Bone marrow (tissue), 2 donors: Measurements from ENCODE around the gene F2RL2.
A peak's percentile ranks its signal among the peaks of the same experiment; 100 is the strongest.
"Not testable (repeated sequence)": the region's sequence is repeated elsewhere in the genome, so short reads cannot be mapped to it uniquely, and the experiment has no call there.

Experiments used
- DNase-seq, 2 donors: peaks; one replicate each; lab custom pipeline; 2025; lab: John Stamatoyannopoulos, UW

F2RL2 gene

GRCh38 chr5:76620166-76620565 lies 3.0 kb downstream of the F2RL2 start:
- DNase-seq: no peak

DNA sequence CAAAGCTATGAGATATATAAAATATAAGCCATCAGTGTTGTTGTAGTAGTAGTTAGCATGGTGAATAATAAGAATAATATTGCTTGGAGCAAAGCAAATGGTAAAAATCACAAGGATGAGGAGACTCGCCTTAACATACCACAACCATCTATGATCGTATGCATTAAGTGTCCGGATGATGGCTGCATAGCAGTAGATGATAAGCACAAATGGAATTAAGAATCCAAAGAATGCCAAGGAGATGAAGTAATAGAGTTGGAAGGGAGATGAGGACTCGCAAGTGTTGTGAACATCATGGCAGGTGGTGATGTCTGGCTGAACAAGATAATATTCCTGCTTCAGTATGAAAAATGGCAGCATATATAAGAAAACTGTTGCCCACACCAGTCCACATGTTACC lies 5.5 kb downstream of the F2RL2 start:
- no peak for DNase-seq

GRCh38 chr5:76617229-76617628 lies 6.0 kb downstream of the F2RL2 start:
- no peak for DNase-seq

DNA sequence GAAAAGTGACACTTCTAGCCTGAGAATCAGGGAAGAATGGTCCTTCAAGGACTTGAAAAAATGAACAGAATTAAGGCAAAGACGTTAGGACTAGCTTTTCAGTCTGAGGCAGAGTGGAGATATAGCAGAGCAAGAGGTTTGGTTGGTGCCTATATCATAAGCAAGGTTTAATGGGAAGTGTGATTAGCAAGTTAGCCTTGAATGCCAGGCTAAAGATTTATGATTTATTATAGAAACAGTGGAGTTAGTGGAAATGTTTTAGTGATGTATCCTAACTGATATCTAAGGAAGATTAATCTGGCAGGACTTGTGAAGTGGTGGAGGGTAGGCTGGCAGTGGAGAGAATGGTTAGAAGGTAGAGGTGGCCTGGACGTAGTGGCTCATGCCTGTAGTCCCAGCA lies 7.0 kb downstream of the F2RL2 start:
- no peak for DNase-seq

- DNase-seq: no peak
These were observed 7.4 kb downstream of the F2RL2 start for GRCh38 chr5:76615759-76616158.

- DNase-seq: no peak
These were observed 10.3 kb downstream of the F2RL2 start for GRCh38 chr5:76612942-76613341.

DNA sequence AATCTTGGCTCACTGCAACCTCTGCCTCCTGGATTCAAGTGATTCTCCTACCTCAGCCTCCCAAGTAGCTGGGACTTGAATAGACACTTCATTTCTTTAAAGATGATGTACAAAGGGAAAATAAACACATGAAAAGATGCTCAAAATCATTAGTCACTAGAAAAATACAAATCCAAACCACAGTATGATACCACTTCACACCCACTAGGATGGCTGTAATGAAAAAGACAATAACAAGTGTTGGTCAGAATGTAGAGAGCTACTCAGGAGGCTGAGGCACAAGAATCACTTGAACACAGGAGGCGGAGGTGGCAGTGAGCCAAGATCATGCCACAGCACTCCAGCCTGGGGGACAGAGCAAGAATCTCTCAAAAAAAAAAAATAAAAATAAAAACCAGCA lies 13.0 kb downstream of the F2RL2 start:
- no peak for DNase-seq

DNA sequence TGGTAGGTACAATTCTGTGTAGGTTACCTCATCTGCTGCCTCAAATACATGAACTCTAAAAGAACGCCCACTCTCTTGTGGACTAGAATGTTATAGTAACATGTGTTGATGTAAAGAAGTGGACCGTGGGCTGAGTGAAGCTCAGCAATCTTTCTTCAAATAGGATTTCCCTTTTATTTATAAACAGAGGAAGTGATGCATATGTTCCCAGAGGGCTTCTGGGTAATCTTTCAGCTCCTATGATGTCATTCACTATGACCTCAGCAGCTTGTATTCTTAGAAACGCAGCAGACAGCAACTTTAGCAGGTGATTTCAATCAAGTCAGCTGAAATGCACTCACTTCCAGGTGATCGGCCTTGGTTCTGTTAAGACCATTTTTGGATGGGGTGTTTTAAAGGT lies 14.4 kb downstream of the F2RL2 start:
- peak in 1 of 2 donors; percentile 22 for DNase-seq

GRCh38 chr5:76607353-76607871 lies 15.8 kb downstream of the F2RL2 start:
- DNase-seq: no peak

DNA sequence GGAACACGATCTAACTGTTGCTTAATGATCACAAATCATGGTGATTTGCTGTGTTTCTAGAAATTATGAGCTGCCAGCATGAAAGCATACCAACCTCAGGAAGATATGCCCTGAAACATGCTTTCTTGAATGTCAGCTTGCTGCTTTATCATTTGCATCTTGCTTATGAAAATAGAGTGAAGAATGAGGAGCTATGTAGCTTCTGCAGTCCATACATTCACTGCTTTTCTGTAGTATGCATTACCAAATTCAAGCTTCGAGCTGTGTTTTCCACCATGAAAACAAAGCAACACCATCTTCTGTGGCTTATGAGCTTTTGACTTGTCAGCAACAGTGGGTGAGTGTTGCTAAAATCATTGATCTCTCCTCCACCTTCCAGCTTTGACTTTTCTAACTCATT lies 16.5 kb downstream of the F2RL2 start:
- no peak for DNase-seq

DNA sequence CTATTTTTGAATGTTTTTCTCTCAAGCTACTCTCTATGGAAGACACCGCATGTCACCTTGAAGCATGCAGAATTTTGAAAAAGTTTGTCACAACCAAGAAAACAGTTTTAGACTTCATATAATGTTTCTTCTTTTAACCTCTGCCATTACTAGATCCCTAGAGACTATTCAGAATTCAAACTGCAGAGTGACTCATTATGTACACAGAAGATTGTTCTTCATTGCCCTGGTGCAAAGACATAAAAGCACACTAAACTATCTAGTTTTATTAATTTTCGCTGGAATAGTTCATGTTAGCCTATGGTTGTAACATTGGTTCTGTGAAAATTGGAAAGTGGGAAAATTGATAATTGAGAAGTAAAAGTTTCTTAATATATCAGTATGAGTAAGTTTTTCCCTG lies 18.4 kb downstream of the F2RL2 start:
- DNase-seq: no peak

GRCh38 chr5:76603991-76604390 lies 19.2 kb downstream of the F2RL2 start:
- DNase-seq: not testable (repeated sequence)

- no peak for DNase-seq
These were observed 21.0 kb downstream of the F2RL2 start for GRCh38 chr5:76602094-76602726.

GRCh38 chr5:76601470-76601869 lies 21.7 kb downstream of the F2RL2 start:
- peak in 1 of 2 donors; percentile 46 for DNase-seq

DNA sequence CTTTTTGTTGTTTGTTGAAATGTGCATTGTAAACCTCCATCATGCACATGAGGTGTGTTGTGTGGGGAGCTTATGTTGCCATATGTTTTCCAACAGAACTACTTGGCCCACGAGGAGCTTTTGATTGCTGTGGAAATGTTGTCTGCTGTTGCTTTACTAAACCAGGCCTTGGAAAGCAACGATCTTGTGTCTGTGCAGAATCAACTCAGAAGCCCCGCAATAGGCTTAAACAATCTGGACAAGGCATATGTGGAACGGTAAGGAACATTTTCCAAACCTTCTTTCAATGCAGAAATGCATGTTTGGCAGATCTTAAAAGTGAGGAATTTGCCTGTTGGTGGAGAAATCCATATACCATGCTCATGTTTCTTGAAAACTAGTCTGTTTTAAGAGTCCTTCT lies 22.5 kb downstream of the F2RL2 start:
- DNase-seq: no peak

DNA sequence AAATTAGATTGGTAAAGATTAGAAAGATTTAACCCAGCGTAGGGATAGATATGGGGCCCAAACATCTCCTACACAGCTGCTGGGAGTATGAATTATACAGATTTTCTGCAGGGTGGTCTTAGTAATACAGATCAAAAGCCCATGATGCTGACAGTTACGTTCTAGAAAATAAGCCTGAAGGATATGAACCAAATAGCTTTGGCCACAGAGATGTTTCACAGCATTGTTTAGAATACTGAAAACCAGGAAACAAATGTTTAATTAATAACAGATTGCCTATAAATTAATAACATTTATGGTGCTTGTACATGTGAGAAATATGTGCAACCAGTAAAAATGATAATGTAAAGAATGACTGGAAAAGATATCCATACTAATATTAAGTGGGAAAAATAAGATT lies 24.7 kb downstream of the F2RL2 start:
- DNase-seq: no peak

- DNase-seq: no peak
These were observed 27.3 kb downstream of the F2RL2 start for GRCh38 chr5:76595755-76596481.

DNA sequence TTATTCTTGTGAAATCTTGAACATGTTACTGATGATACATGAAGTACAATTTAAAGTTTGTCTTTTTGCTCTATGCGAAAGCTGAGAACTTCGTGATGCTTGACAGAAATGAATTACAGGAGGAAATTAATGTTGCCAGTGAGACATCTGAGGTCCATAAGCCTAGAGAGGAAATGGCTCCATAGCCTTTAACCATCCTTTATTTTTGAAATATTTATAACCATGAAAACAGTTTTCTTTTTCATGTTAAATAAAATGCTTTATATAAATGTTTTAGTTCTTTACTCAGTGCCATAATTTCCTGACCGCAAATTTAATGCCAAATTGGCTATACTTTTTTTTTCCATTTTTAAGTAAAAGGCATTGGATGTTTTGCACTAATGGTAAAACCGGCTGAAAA lies 29.1 kb downstream of the F2RL2 start:
- DNase-seq: no peak

DNA sequence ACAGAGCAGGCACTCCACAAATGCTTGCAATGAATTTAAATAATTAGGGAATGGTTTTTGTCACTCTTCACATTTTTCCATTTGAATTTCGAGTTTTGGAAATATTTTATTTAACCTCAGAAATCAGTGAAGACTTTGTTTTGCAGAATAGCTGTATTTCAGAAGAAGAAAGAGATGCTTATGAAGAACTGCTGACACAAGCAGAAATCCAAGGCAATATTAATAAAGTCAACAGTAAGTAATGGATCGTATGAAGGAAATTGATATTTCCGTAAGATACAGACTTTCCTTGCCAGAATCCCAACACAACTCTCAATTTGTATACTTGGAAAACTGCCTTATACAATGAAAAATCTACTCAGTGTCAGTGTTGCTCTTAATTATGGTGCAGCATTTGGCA lies 30.5 kb downstream of the F2RL2 start:
- DNase-seq: no peak

DNA sequence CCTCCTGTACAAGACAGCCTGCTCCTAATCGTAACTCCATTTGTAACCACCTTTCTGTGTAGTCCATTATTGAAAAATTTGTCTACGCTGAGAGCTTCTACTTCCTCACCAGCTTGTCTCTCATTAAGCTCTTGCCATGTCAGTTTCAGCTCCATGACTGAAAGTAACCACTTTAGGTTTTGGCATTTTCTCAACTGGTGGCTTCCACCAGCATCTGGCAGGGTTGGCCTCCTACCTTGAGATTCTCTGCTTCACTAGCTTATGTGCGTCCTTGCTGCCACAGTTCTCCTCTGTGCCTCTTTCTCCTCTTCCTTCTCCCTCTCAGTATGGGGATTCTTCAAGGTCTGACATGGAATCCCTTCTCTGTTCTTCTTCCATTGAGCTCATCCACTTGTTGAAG lies 31.8 kb downstream of the F2RL2 start:
- DNase-seq: no peak

- DNase-seq: no peak
These were observed 33.2 kb downstream of the F2RL2 start for GRCh38 chr5:76590027-76590426.

- no peak for DNase-seq
These were observed 36.7 kb downstream of the F2RL2 start for GRCh38 chr5:76586531-76586930.

DNA sequence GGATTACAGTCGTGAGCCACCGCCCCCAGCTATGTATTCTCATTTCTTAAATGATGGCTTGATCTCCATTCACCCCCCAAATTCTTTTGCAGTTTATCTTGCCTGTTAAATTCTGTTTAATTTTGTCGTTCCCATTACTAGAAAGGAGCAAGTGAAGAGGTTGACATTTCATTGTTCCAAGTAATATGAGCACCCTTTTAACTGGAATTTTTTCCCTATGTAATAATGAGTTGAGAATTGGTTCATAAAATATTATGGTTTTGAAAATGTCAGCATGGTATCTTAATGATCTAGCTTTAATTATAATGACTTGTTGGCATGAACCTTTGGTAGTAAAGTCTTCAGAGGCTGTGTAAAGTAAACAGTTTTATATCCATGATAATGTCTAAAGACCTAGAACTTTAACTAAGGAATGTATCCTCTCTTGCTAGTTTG lies 37.4 kb downstream of the F2RL2 start:
- no peak for DNase-seq
